ENCODE results near the gene PDE11A. TPM values are rescaled to one million over a fixed set of nuclear protein-coding genes. Genes with fewer than 3 reads are reported as not detected.
A peak's percentile ranks its signal among the peaks of the same experiment; 100 is the strongest.

PDE11A gene
- total RNA-seq, 2 experiments from 2014 or later = not detected

GRCh38 chr2:177619986-177620385 lies 452.6 kb downstream of the PDE11A start:
- Mint-ChIP-seq H3K27ac (no peak overlapping the region), H3K36me3 (ENCODE audit: low read depth) (no peaks in the 10 kb centered on the region), H3K27me3 (no peaks in the 10 kb centered on the region), H3K9me3 (peaks cover 2% of the 10 kb centered on the region), H3K4me1 (ENCODE audit: low read depth) (no peaks in the 10 kb centered on the region), H3K4me3 (no peak overlapping the region)
- ChIA-PET POLR2A (no interaction called here), CTCF (no interaction called here)
- intact Hi-C loops (cut with micrococcal nuclease) = loop anchor here (5.0 kb wide), 1 partner anchor 68 kb away; a partner anchor contains a TSS
- TF ChIP-seq, protein P1, sequence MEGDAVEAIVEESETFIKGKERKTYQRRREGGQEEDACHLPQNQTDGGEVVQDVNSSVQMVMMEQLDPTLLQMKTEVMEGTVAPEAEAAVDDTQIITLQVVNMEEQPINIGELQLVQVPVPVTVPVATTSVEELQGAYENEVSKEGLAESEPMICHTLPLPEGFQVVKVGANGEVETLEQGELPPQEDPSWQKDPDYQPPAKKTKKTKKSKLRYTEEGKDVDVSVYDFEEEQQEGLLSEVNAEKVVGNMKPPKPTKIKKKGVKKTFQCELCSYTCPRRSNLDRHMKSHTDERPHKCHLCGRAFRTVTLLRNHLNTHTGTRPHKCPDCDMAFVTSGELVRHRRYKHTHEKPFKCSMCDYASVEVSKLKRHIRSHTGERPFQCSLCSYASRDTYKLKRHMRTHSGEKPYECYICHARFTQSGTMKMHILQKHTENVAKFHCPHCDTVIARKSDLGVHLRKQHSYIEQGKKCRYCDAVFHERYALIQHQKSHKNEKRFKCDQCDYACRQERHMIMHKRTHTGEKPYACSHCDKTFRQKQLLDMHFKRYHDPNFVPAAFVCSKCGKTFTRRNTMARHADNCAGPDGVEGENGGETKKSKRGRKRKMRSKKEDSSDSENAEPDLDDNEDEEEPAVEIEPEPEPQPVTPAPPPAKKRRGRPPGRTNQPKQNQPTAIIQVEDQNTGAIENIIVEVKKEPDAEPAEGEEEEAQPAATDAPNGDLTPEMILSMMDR (IDR thresholded peaks at IDR 0.05) = no peak
- no peak for ATAC-seq
- no peak for DNase-seq

DNA sequence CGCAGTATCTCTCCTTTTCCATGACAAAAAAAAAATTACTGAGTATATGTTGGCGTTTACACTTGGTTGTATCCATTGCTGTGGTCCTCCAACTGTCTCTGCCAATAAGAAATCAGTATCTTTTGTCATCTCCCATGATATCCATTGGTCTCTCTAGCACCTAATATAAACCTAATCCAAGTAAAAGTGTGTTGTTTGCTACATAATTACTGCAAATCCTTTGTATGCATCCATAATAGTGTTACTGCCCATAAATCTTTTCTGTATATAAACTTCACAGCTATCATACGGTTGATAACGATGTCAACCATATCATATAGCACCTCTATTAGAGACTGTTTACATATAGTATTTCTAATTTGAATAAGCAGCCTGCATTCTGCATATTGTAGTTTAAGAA lies 453.1 kb downstream of the PDE11A start:
- no peak for ATAC-seq
- H3K4me1 Mint-ChIP-seq (ENCODE audit: low read depth) = no peaks in the 10 kb centered on the region
- no peak for DNase-seq
- TF ChIP-seq, protein P1 (IDR thresholded peaks at IDR 0.05) = no peak
- H3K9me3 Mint-ChIP-seq = peaks cover 2% of the 10 kb centered on the region
- H3K36me3 Mint-ChIP-seq (ENCODE audit: low read depth) = no peaks in the 10 kb centered on the region
- H3K27ac Mint-ChIP-seq = no peak overlapping the region
- ChIA-PET POLR2A (no interaction called here), CTCF (no interaction called here)
- H3K27me3 Mint-ChIP-seq = no peaks in the 10 kb centered on the region
- H3K4me3 Mint-ChIP-seq = peak overlapping the region; percentile 87
- intact Hi-C loops (cut with micrococcal nuclease) = no loop called here

DNA sequence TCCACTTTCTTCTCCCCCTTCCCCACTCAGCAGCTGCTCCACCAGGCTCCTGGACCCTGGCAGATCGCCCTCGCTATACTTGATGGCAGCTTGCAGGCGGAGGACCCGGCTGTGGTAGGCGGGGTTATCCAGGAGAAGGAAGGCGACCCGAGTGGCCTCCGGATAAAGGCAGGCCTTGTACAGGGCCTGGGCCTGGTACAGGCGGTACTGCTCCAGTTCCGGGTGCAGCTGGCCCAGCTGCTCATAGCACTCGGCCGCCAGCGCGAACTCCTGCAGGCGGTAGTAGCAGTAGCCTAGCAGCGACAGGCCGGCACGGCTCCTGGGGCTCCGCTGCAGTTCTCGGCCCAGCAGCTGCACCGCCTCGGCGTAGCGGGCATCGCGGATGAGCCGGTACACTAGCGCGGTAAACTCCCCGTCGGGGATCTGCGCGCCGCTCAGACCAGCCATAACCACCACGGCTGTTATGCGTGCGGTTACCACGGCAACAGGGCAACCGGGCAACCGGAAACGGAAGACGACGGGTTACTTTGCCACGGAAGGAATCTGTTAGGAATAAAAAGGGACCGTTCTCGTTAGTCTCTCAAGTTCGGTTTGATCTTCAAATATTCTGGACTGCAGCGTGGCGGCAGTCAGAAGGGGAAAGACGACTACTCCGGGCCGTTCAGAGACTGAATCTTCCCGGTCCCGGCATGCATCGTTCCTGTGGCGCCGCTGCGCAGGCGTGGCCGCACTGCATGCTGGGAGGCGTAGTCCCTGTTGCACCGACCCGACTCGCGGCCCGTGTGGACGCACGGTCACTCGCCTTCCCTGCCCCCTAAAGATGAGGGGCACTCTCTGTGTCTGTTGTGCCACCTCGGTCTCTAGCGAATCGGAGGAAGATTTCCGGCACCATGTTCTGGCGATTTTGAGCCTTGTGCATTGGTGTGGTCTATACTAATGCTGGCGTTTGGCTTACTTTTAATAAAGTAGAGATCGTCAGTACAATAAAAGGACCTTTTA lies 454.0 kb downstream of the PDE11A start:
- H3K27ac Mint-ChIP-seq = peak overlapping the region; percentile 99
- ChIA-PET POLR2A (no interaction called here), CTCF (interaction anchor here (0.8 to 2.2 kb wide), 2 partner anchors 14 to 454 kb away, joined by 4 to 7 read pairs; no protein-coding TSS in a partner anchor)
- TF ChIP-seq, protein P1 (IDR thresholded peaks at IDR 0.05) = no peak
- H3K36me3 Mint-ChIP-seq (ENCODE audit: low read depth) = no peaks in the 10 kb centered on the region
- peaks cover 2% of the 10 kb centered on the region for H3K9me3 Mint-ChIP-seq
- H3K4me1 Mint-ChIP-seq (ENCODE audit: low read depth) = no peaks in the 10 kb centered on the region
- DNase-seq (peak; percentile 95), ATAC-seq (peak; percentile 93)
- H3K4me3 Mint-ChIP-seq = peak overlapping the region; percentile 87
- intact Hi-C loops (cut with micrococcal nuclease) = no loop called here
- no peaks in the 10 kb centered on the region for H3K27me3 Mint-ChIP-seq

GRCh38 chr2:177617849-177618248 lies 454.7 kb downstream of the PDE11A start:
- Mint-ChIP-seq H3K4me1 (ENCODE audit: low read depth) (no peaks in the 10 kb centered on the region), H3K27me3 (no peaks in the 10 kb centered on the region), H3K27ac (peak overlapping the region; percentile 99), H3K9me3 (peaks cover 2% of the 10 kb centered on the region), H3K4me3 (peak overlapping the region; percentile 87), H3K36me3 (ENCODE audit: low read depth) (no peaks in the 10 kb centered on the region)
- POLR2A ChIA-PET = no interaction called here
- DNase-seq (no peak), ATAC-seq (no peak)
- CTCF ChIA-PET = interaction anchor here (0.8 to 2.2 kb wide), 2 partner anchors 13 to 453 kb away, joined by 4 to 7 read pairs; no protein-coding TSS in a partner anchor
- TF ChIP-seq, protein P1 (IDR thresholded peaks at IDR 0.05) = no peak
- intact Hi-C loops (cut with micrococcal nuclease) = no loop called here

- intact Hi-C loops (cut with micrococcal nuclease) = no loop called here
- TF ChIP-seq, protein P1 (IDR thresholded peaks at IDR 0.05) = no peak
- Mint-ChIP-seq H3K27ac (no peak overlapping the region), H3K36me3 (ENCODE audit: low read depth) (no peaks in the 10 kb centered on the region), H3K9me3 (peaks cover 2% of the 10 kb centered on the region), H3K4me3 (no peak overlapping the region), H3K27me3 (no peaks in the 10 kb centered on the region), H3K4me1 (ENCODE audit: low read depth) (no peaks in the 10 kb centered on the region)
- ChIA-PET CTCF (interaction anchor here (2.2 kb wide), 1 partner anchor 12 kb away, joined by 7 read pairs; no protein-coding TSS in a partner anchor), POLR2A (interaction anchor here (2.2 kb wide), 1 partner anchor 9 kb away, joined by 9 read pairs; no protein-coding TSS in a partner anchor)
- no peak for ATAC-seq
- no peak for DNase-seq
Observed at GRCh38 chr2:177616731-177617130, 455.8 kb downstream of the PDE11A start.
